HG03103 (cell line): ENCODE measurements around the gene C22orf39.

Experiments
- ATAC-seq: cut with Tn5 transposase; IDR thresholded peaks from one replicate; pipeline ENCODE4 v1.9.1; 2021; ENCODE audit warnings: low read depth; ENCODE audit not compliant: unreplicated experiment

C22orf39 gene, protein sequence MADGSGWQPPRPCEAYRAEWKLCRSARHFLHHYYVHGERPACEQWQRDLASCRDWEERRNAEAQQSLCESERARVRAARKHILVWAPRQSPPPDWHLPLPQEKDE

DNA sequence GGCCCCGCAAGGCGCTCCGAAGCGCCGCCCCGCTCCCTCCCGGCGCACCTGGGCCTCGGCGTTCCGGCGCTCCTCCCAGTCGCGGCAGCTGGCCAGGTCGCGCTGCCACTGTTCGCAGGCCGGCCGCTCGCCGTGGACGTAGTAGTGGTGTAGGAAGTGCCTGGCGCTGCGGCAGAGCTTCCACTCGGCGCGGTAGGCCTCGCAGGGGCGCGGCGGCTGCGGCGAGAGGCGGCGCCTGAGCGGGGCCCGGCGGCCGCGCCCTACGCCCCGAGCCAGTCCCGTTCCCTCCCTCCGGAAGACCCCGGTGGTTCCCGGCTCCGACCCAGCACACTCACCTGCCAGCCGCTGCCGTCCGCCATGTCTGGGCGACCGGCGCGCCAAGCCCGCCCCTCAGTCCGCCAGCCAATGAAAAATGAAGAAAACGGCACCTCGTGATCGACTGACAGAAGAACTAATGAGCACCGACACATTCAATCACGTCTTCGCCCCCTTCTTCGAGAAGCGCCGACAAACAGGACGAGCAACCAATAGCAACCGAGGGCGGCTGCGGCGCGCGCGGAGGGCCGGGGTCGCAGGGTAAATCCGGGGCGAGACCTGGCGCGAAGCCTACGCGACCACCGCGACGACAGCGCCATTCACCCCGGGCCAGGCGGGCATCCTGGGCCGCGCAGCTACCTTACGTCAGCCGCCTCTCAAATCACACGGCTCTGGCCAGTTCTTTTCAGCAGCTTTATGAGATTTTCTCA lies at the start of gene C22orf39:
C22orf39 (minus strand) TSS at position 382 of the 746 bp plus-strand sequence; CDS start at position 359, 23 bp downstream.
- peak; percentile 70 for ATAC-seq

DNA sequence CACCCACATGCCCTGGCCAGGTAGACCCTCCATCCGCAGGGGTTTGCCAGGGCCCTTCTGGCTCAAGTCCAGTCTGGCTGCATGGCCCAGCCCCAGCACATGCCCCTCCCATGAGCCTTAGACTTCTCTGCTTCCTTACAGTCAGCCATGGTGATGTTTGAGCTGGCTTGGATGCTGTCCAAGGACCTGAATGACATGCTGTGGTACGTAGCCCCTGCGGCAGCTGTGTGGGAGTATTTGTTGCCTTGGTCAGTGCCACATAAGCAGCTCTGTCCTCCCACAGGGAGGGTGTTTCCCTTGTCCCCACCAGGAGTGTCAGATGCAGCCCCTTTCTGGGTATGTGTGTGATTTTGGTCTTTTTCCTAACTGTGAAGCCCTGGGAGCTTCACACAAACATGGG lies 49.7 kb upstream of the C22orf39 start:
- no peak for ATAC-seq

DNA sequence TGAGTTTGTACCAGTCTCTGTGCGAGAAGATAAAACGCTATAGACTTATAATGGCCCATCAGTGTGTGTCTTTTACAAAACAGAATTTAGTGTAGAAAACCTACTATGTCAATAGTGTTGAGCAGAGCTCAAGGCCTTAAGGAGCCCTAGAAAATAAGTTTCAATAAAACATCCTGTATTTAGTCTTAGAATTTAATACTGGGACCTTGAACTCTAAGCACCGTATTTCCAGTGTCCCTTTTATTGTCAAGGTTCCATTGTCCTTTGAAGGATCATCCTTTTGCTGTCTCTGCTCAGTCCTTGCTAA lies 48.8 kb upstream of the C22orf39 start:
- ATAC-seq, result no peak

DNA sequence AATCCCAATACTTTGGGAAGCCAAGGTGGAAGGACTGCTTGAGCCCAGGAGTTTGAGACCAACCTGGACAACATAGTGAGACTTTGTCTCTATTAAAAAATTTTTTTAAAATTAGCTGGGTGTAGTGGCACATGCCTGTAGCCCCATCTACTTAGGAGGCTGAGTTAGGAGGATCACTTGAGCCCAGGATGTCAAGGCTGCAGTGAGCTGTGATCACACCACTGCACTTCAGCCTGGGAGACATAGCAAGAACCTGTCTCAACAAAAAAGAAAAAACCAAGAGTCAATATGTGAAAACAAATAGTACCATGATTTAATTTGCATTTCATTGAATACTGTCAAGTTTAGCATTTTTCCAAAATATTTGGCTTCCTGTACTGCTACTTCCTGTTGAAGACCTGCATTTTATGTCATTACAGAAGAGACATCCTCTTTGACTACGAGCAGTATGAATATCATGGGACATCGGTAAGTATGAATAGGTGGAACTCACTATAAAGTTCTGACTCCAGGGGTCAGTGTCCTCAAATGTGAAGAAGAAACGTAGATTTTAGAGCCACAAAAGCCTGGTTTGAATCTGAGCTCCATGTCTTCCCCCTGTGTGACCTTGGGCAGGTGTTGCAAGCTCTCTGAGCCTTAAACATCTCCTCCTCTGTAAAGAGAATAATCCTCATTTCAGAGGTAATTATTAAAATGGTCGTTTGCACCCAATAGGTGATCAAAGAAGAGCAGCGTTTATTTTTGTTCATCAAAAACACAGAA lies 48.2 kb upstream of the C22orf39 start:
- ATAC-seq, result no peak

DNA sequence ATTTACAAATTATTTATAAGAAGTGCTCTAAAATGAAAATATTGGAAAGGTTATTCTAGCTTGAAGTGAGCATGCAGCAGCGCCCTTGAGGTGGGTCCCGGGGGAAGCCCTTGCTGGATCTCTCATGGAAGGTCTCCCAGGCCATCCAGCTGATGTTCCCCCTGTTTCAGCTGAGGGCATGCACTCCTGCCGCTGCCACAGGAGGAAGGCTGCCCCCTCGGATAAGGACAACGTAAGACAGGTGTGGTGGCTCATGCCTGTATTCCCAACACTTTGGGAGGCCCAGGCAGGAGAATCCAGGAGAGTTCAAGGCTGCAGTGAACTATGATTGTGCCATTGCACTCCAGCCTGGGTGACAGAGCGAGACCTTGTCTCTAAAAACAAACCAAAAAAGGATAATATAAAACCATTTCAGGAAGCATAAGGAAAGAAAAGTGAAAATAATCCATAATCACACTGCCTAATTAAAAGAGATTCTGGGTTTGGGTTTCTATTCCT lies 47.2 kb upstream of the C22orf39 start:
- ATAC-seq, result no peak

DNA sequence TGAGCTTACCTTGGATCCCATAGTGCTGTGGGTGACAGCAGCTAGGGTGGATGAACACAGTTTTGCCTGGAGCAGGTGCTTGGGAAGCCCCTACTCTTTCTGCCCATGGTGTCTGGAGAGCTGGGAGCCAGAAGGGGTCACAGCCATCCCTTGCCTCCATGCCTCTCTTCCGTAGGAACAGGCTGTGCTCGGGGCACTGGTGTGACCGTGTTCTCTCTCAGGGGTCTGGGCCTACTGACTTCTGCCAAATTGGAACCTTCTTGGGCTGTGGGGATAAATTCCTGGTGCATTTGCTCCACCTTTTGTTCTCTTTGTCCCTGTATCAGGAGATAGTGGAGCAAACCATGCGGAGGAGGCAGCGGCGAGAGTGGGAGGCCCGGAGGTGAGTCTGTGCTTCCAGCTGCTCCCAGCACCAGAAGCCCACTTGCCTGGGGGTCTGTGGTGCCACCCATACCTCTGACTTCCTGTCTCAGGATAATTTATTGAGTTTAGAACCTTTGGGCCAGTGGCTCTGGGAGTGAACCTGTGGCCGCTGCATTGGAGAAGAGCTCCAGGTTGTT lies 46.6 kb upstream of the C22orf39 start:
- ATAC-seq, result no peak

DNA sequence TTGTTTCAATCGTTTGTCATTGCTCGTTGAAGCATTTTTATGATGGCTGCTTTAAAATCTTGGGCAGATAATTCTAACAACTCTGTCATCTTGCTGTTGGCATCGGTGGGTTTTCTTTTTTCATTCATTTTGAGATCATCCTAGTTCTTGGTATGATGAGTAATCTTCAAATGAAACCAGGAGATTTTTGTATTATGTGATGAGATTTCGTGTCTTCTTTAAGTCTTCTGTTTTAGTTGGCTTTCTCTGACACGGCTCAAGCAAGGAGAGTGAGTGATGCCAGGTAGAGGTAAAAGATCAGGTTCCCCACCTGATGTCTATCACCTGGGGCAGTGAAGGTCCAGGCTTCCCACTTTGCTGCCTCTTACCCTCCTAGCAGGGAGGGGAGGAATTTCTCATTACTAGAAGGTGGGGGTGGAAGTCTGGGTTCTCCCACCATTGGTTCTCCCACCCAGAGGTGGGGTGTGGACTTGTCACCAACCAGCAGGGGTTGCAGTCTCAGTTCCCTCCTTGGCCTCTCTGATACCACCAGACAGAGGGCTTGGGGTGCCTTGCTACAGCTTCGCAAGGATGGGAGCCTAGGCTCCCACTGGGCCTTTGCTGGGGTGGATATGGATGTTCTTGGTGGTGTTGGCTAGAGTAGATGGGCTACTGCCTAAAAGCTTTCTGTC lies 45.1 kb upstream of the C22orf39 start:
- no peak for ATAC-seq

DNA sequence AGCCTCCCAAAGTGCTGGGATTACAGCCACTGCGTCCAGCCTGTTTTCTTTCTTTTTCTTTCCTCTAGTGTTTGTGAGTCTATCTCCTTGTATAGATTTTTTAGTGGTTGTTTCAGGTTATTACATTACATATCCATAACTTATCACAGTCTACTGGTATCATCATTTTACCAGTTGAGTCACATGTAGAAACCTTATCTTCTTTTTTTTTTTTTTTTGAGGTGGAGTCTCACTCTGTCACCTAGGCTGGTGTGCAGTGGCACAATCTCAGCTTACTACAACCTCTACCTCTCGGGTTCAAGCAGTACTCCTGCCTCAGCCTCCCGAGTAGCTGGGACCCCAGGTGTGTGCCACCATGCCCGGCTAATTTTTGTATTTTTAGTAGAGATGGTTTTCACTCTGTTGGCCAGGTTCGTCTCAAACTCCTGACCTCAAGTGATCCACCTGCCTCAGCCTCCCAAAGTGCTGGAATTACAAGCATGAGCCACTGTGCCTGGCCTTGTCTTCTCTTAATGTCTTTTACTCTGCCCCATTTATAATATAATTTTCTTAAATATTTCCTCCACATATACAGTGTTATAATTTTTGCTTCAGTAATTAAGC lies 43.2 kb upstream of the C22orf39 start:
- no peak for ATAC-seq

DNA sequence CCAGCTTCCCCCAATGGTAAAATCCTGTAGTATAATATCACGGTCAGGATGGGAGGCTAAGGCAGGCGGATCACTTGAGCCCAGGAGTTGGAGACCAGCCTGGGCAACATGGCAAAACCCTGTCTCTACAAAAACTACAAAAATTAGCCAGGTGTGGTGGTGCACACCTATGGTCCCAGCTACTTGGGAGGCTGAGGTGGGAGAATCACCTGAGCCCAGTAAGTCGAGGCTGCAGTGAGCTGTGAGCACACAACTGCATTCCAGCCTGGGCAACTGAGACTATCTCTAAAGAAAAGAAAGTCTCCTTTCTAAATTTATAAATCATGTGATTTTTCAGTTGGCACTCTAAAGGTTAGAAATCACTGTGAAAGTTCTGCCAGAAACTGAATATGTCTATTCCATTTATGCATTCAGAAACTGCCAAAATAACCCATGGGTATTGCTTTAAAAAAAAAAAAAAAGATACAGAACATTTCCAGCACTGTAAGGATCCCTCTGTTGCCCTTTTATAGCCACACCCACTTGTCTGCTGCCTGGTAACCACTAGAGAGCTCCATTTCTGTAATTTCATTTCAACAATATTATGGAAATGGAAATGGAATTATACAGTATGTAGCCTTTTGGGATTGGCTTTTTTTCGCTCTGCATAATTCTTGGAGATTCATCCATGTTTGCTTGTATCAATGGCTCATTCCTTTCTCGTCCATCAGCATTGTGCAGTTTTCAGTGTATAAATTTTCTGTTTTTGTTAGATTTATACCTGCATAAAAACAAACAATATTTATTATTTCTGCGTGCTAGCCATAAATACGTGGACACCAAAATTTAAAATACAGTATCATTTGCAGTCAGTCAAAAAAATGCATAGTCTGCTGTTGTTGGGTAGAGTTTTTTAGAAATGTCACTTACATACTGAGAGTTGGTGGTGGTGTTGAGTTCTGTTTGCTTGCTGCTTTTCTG lies 41.7 kb upstream of the C22orf39 start:
- no peak for ATAC-seq

DNA sequence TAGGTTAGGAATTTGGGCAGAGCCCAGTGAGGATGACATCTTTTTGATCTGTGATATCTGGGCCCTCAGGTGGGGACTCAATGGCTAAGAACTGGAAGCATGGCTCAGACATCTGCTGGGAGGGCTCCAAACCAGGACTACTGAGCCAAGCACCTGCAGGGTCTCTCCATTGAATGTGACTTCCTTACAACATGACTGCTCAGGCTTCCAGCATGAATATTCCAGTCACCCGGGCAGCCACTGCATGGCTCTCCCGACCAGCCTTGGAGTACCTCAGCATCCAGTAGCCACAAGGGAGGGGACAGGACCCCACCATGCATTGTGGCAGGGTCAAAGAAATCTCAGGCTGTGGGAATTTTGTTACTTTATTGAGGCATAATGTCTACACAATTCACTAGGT lies 40.8 kb upstream of the C22orf39 start:
- no peak for ATAC-seq

DNA sequence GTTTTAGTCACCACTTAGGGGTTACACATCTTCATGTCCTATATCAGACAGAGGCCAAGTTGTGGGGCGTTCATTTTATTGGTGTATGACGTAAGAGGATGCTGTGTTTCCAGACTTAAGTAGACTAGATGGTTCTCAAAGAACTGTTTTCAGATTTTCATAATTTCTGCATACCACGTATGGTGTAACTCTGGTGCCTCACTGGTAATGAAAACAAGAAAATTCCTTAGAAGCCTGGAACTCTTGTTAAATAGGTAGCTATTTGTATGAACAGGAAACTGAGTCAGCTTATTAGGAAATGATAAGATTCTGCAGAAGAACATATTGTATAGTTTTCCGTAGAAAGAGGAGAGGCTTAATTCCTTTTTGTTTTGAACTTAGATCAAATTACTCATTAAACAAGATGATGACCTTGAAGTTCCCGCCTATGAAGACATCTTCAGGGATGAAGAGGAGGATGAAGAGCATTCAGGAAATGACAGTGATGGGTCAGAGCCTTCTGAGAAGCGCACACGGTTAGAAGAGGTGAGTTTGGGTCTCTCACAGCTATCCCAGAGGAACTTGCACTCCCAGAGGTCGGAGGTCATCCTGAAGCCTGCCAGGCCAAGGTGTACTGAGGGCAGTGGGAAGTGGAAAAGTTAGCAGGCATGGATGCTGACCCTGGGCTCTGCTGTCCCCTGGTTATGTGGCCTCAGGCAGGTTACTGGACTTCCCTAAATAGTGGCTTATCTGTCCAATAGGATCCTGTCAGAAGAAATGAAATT lies 36.2 kb upstream of the C22orf39 start:
- ATAC-seq, result no peak

DNA sequence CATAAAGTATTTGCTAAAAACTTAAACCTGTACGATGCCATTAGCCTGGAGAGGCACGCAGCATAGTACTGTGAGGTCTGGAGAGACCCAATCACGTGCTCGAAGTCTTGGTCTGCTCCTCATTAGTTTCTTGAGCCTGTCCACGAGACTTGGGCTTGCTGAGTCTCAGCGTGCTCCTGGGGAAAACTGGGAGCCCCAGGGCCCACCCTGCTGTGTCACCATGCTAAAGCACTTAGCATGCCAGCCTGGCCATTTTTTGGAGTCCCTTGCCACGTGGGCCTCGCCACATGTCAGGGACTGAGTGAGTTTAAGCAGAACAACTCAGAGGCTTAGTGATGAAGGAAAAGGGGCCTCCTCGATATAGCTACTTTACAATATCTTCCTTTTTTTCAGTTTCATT lies 34.8 kb upstream of the C22orf39 start:
- no peak for ATAC-seq

DNA sequence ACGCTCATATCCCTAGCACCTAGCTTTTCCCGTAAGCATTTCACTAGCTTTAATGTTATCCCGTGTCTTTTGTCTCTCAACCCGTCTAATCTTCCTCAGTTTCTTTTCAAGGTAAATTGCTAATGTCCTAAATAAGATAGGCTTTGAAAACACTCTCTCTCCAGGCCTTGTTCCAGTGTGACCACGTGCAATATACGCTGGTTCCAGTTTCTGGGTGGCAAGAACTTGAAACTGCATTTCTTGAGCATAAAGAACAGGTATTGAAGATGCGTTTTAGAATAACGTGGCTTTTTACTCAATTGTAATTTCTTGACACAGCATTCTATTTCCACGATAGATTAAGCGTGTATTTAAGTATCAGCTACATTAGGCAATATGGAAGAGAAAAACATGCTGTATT lies 33.3 kb upstream of the C22orf39 start:
- ATAC-seq, result no peak

DNA sequence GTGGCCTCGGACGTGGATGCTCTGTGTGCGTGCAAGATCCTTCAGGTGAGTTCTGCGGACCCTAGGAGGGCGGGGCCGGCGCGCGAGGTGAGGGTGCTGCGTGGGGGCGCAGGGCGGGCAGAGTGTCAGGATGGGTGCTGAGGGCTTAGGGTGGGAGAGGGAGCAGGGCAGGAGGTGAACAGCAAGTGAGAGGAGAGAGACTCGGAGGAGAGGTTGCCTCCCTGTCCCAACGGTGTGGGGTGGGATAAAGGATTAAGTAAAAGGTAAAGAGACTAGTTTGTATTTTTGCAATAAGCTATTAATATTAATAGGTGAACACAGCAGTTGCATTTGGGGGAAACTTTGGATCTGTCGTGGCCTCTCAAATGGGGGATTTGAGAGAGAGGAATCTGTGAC lies 32.7 kb upstream of the C22orf39 start:
- no peak for ATAC-seq

DNA sequence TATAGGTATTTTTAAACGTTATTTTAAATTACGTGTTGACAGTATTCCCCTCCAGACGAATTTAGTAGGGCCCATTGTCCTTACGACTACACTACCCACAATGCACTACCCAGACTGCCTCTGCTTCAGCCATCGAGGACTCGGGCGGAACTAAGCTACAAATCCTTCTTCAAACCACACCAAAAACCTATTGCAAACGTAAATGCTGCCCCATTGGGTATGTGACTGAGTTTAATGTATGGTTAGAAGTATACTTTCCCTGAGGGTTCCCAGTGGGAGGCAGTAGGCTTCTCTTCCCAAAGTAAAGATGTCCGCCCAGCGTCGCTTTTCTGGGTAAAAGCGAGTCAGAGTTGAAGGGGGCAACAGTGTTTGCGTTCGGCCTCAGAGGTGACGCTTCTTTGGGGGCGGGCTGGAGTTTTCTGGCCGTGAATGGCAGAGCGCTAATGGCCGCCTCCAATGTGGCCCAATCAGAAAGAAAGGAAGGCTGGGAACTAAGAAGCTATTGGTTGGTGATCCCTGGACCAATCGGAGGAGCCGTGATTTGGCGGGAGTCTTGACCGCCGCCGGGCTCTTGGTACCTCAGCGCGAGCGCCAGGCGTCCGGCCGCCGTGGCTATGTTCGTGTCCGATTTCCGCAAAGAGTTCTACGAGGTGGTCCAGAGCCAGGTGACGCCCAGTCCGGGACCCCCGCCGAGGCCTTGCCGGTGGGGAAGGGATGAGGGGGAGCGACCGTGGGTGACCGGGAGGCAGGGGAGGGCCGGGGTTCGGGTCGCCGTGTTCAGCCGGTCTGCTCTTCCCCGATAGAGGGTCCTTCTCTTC lies 32.1 kb upstream of the C22orf39 start, which contains the start of gene CDC45:
CDC45 (plus strand) TSS at position 566 of the 818 bp plus-strand sequence; CDS start at position 615, 49 bp downstream.
- ATAC-seq, result peak; percentile 73

DNA sequence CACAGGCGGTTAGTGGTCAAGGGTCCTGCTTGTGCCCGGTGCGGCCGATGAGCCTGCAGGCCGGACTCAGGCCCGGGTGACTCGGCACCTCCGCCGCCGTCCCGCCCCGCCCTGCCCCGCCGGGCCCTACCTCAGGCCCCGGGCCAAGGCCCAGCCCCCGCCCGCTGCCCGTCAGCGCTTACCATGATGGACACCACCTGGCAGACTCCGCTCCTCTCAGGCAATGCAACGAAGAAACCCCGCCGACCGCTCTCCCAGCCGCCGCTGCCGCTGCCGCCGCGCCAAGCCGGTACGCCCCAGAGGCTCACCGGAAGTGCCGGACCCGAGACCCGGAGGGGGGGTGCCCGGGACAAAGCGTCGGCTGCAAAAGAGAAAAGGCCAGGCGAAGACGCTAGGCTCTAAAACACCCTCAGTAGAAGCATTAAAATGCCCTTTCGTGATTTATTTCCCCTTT lies 31.4 kb upstream of the C22orf39 start, which contains the start of gene UFD1:
UFD1 (minus strand) TSS at position 293 of the 454 bp plus-strand sequence; CDS start at position 185, 108 bp downstream.
- ATAC-seq, result peak; percentile 40
